SK-N-SH treated with all-trans-retinoic acid at 6 μM for 48 hours (cell line): ENCODE results near the gene PRKG2.

Experiments
- ATAC-seq: fragments of 200-7000 bp; cut with Tn5 transposase; 3 replicates; pipeline ENCODE4 v1.9.1; 2020; ENCODE audit warnings: mild to moderate bottlenecking, moderate library complexity
- ARNTL ChIP-seq: fragments of 450-650 bp; formaldehyde crosslinking; IDR thresholded peaks from 2 replicates; pipeline ENCODE4 v1.5.0; 2020; ENCODE audit warnings: low read depth, mild to moderate bottlenecking, moderate library complexity, borderline replicate concordance
- BACH2 ChIP-seq: fragments of 250-450 bp; sonication (Bioruptor Pico); IDR thresholded peaks from 2 replicates; pipeline ENCODE4 v1.9.0; 2021; ENCODE audit warnings: mild to moderate bottlenecking, borderline replicate concordance
- CSDC2 ChIP-seq: fragments of 250-450 bp; sonication (Bioruptor Pico); IDR thresholded peaks from 2 replicates; pipeline ENCODE4 v1.5.0; 2020; ENCODE audit warnings: mild to moderate bottlenecking, moderate library complexity
- CSRNP3 ChIP-seq: fragments of 250-450 bp; sonication (Bioruptor Pico); IDR thresholded peaks from 2 replicates; pipeline ENCODE4 v1.5.1; 2021; ENCODE audit warnings: mild to moderate bottlenecking, moderate library complexity
- ESRRG ChIP-seq: fragments of 250-450 bp; sonication (Bioruptor Pico); IDR thresholded peaks from 2 replicates; pipeline ENCODE4 v1.6.1; 2021; ENCODE audit warnings: mild to moderate bottlenecking
- GLIS3 ChIP-seq: fragments of 250-450 bp; sonication (Bioruptor Pico); IDR thresholded peaks from 2 replicates; pipeline ENCODE4 v1.5.0; 2020; ENCODE audit warnings: mild to moderate bottlenecking, moderate library complexity
- ISL1 ChIP-seq: fragments of 250-450 bp; sonication (Bioruptor Pico); IDR thresholded peaks from 2 replicates; pipeline ENCODE4 v2.1.2; 2022; ENCODE audit warnings: mild to moderate bottlenecking, moderate library complexity
- OSR1 ChIP-seq: fragments of 250-450 bp; sonication (Bioruptor Pico); IDR thresholded peaks from 2 replicates; pipeline ENCODE4 v1.8.0; 2022; ENCODE audit warnings: moderate library complexity, mild to moderate bottlenecking, inconsistent platforms
- PPARA ChIP-seq: fragments of 250-450 bp; sonication (Bioruptor Pico); IDR thresholded peaks from 2 replicates; pipeline ENCODE4 v1.5.0; 2020; ENCODE audit warnings: mild to moderate bottlenecking, borderline replicate concordance
- RARB ChIP-seq: fragments of 250-450 bp; sonication (Bioruptor Pico); IDR thresholded peaks from 2 replicates; pipeline ENCODE4 v1.8.0; 2021; ENCODE audit warnings: mild to moderate bottlenecking, moderate library complexity
- SNAI2 ChIP-seq: fragments of 250-450 bp; sonication (Bioruptor Pico); IDR thresholded peaks from 2 replicates; pipeline ENCODE4 v1.5.0; 2020; ENCODE audit warnings: mild to moderate bottlenecking, moderate library complexity
- TCF4 ChIP-seq: fragments of 250-450 bp; sonication (Bioruptor Pico); IDR thresholded peaks from 2 replicates; pipeline ENCODE4 v1.8.0; 2021; ENCODE audit warnings: mild to moderate bottlenecking, moderate library complexity, borderline replicate concordance
- TSHZ2 ChIP-seq: fragments of 250-450 bp; sonication (Bioruptor Pico); IDR thresholded peaks from 2 replicates; pipeline ENCODE4 v1.5.0; 2020; ENCODE audit warnings: mild to moderate bottlenecking, moderate library complexity
- ZC3H10 ChIP-seq: fragments of 250-450 bp; sonication (Bioruptor Pico); IDR thresholded peaks from 2 replicates; pipeline ENCODE4 v1.5.1; 2021; ENCODE audit warnings: mild to moderate bottlenecking, moderate library complexity
- ZFP3 ChIP-seq: fragments of 250-450 bp; sonication (Bioruptor Pico); IDR thresholded peaks from 2 replicates; pipeline ENCODE4 v1.5.0; 2020; ENCODE audit warnings: mild to moderate bottlenecking, moderate library complexity
- ZFP30 ChIP-seq: fragments of 450-650 bp; formaldehyde crosslinking; IDR thresholded peaks from 2 replicates; pipeline ENCODE4 v1.5.0; 2022; ENCODE audit warnings: mild to moderate bottlenecking, moderate library complexity
- ZNF565 ChIP-seq: fragments of 450-650 bp; formaldehyde crosslinking; conservative IDR thresholded peaks from 2 replicates; pipeline ENCODE4 v1.5.0; 2020; ENCODE audit warnings: low read depth, mild to moderate bottlenecking, moderate library complexity
- TF ChIP-seq, protein P1 (sequence below): fragments of 250-450 bp; sonication (Bioruptor Pico); IDR thresholded peaks from 2 replicates; pipeline ENCODE4 v1.8.0; 2020; ENCODE audit warnings: mild to moderate bottlenecking, moderate library complexity, borderline replicate concordance
- TF ChIP-seq, protein P2 (sequence below): fragments of 250-450 bp; sonication (Bioruptor Pico); IDR thresholded peaks from 2 replicates; pipeline ENCODE4 v1.8.0; 2021; ENCODE audit warnings: low read depth, mild to moderate bottlenecking, moderate library complexity, borderline replicate concordance
- TF ChIP-seq, protein P3 (sequence below): fragments of 250-450 bp; sonication (Bioruptor Pico); IDR thresholded peaks from 2 replicates; pipeline ENCODE4 v1.5.1; 2020; ENCODE audit warnings: low read depth, mild to moderate bottlenecking, moderate library complexity

PRKG2 gene

DNA sequence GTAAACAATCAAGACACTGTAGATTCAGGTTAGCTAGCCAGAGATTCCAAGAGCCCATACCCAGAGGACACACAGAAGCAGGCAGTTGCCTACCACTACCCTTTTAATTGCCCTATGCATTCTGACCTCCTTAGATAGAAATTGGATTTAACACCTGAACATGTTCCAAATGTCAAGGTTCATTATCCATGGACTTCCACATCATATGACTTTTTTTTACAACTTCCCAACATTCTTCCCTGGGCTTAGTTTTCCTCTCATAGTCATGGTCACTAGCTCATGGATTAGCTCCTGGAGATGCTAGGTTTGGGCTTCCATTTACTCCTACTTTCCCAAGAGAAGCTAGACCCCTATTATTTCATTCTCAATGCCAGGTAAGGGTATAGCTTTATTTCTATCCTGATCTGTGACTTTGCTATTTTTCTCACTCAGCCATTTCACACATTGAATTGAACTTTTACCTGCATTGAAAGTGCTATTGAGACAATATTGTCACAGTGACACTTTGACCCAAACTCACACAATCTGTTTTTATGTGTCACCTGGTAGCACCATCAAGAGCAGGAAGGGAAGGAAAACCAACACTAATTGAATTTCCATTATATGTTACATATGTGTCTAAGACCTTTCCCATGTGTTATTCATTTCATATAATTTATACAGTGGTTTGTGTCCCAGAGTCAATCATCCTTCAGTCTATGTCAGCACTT, 44.0 kb upstream of the PRKG2 start:
- no peak for ATAC-seq
- no peak for TF ChIP-seq CSDC2
- TF ChIP-seq CSRNP3 (CRISPR knock-in tag), result no peak
- no peak for TF ChIP-seq TCF4
- TF ChIP-seq, protein P1, sequence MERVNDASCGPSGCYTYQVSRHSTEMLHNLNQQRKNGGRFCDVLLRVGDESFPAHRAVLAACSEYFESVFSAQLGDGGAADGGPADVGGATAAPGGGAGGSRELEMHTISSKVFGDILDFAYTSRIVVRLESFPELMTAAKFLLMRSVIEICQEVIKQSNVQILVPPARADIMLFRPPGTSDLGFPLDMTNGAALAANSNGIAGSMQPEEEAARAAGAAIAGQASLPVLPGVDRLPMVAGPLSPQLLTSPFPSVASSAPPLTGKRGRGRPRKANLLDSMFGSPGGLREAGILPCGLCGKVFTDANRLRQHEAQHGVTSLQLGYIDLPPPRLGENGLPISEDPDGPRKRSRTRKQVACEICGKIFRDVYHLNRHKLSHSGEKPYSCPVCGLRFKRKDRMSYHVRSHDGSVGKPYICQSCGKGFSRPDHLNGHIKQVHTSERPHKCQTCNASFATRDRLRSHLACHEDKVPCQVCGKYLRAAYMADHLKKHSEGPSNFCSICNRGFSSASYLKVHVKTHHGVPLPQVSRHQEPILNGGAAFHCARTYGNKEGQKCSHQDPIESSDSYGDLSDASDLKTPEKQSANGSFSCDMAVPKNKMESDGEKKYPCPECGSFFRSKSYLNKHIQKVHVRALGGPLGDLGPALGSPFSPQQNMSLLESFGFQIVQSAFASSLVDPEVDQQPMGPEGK (CRISPR knock-in tag), result no peak
- TF ChIP-seq RARB (CRISPR knock-in tag), result no peak
- TF ChIP-seq, protein P2, sequence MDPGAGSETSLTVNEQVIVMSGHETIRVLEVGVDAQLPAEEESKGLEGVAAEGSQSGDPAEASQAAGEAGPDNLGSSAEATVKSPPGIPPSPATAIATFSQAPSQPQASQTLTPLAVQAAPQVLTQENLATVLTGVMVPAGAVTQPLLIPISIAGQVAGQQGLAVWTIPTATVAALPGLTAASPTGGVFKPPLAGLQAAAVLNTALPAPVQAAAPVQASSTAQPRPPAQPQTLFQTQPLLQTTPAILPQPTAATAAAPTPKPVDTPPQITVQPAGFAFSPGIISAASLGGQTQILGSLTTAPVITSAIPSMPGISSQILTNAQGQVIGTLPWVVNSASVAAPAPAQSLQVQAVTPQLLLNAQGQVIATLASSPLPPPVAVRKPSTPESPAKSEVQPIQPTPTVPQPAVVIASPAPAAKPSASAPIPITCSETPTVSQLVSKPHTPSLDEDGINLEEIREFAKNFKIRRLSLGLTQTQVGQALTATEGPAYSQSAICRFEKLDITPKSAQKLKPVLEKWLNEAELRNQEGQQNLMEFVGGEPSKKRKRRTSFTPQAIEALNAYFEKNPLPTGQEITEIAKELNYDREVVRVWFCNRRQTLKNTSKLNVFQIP (CRISPR knock-in tag), result no peak
- TF ChIP-seq ZC3H10 (CRISPR knock-in tag), result no peak
- TF ChIP-seq, all 23 proteins: peak for 0

DNA sequence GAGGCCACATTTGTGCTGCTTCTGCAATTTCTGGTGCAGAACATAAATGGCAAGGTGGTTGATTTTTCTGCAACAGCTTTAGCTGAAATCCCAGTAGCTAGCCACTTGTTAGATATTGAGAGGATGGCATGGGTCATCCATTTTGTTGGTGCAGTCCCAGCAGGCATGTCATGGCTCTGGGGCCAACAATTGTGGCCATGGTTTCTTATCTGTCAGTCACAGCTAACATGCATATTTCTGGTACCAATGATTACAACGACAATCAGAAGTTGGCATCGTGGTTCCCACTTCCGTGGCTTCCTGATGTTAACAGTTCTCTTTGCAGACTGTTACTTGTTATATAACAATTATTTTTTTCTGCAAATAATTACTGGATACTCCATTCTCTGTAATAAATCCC, 42.8 kb upstream of the PRKG2 start:
- TF ChIP-seq, protein P2 (CRISPR knock-in tag), result no peak
- no peak for TF ChIP-seq CSDC2
- no peak for TF ChIP-seq ZC3H10 (CRISPR knock-in tag)
- no peak for TF ChIP-seq OSR1 (CRISPR knock-in tag)
- no peak for TF ChIP-seq SNAI2 (CRISPR knock-in tag)
- no peak for ATAC-seq

DNA sequence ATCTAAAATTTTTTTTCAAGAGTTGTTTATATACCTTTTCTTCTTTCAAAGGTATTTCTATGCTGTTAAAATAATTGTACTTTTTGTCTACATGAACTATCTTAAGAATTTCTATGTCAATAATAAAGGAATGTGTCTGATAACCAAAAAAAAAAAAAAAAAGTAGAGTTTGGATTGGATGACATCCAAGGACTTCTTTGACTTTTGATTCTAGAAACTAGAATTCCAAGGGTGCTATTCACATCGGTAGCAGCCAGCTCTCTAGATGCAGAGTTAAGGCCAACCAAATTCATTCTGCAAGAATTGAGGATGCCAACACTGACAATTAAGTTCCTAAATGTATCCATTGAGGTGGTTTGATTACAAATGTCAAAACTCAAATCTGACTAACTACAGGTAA, 42.0 kb upstream of the PRKG2 start:
- ATAC-seq, result no peak
- TF ChIP-seq RARB (CRISPR knock-in tag), result no peak
- no peak for TF ChIP-seq ZFP3
- no peak for TF ChIP-seq ZFP30
- TF ChIP-seq, protein P3, sequence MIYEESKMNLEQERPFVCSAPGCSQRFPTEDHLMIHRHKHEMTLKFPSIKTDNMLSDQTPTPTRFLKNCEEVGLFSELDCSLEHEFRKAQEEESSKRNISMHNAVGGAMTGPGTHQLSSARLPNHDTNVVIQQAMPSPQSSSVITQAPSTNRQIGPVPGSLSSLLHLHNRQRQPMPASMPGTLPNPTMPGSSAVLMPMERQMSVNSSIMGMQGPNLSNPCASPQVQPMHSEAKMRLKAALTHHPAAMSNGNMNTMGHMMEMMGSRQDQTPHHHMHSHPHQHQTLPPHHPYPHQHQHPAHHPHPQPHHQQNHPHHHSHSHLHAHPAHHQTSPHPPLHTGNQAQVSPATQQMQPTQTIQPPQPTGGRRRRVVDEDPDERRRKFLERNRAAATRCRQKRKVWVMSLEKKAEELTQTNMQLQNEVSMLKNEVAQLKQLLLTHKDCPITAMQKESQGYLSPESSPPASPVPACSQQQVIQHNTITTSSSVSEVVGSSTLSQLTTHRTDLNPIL (CRISPR knock-in tag), result no peak
- TF ChIP-seq TSHZ2 (CRISPR knock-in tag), result no peak
- no peak for TF ChIP-seq ESRRG (CRISPR knock-in tag)
- no peak for TF ChIP-seq SNAI2 (CRISPR knock-in tag)
- no peak for TF ChIP-seq ZNF565
- TF ChIP-seq ZC3H10 (CRISPR knock-in tag), result no peak
- TF ChIP-seq, protein P2 (CRISPR knock-in tag), result no peak
- TF ChIP-seq BACH2 (CRISPR knock-in tag), result no peak
- TF ChIP-seq GLIS3 (CRISPR knock-in tag), result no peak
- no peak for TF ChIP-seq OSR1 (CRISPR knock-in tag)
- TF ChIP-seq TCF4, result no peak
- TF ChIP-seq ARNTL (CRISPR knock-in tag), result no peak
- no peak for TF ChIP-seq PPARA (CRISPR knock-in tag)
- TF ChIP-seq ISL1 (CRISPR knock-in tag), result no peak
- TF ChIP-seq, protein P1 (CRISPR knock-in tag), result no peak
